HG03095 (cell line): ENCODE results near the gene ARFRP1.
"Not testable (repeated sequence)": the region's sequence is repeated elsewhere in the genome, so short reads cannot be mapped to it uniquely, and the experiment has no call there.

Experiments used
- ATAC-seq: cut with Tn5 transposase; IDR thresholded peaks from one replicate; pipeline ENCODE4 v1.9.1; 2021; ENCODE audit warnings: moderate library complexity; ENCODE audit not compliant: unreplicated experiment

Gene ARFRP1

DNA sequence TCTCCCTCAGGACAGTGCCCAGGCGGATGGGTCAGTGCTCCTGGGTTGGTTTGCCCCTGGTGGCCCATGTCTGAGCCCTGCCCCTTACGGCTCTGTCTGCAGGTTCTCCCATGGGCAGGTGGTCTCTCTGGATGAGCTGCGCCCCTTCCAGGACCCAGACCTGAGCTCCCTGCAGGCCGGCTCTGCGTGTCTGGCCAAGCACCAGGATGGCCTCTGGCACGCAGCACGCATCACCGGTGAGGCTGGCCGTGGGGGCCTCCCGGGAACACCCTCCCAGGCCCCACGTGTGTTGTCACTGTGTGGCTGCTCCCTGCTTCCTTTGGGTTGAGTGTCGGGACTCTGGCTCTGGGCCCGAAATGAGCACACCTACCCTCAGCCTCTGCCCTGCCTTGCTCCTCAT lies 25.3 kb upstream of the ARFRP1 start:
- ATAC-seq, result no peak

DNA sequence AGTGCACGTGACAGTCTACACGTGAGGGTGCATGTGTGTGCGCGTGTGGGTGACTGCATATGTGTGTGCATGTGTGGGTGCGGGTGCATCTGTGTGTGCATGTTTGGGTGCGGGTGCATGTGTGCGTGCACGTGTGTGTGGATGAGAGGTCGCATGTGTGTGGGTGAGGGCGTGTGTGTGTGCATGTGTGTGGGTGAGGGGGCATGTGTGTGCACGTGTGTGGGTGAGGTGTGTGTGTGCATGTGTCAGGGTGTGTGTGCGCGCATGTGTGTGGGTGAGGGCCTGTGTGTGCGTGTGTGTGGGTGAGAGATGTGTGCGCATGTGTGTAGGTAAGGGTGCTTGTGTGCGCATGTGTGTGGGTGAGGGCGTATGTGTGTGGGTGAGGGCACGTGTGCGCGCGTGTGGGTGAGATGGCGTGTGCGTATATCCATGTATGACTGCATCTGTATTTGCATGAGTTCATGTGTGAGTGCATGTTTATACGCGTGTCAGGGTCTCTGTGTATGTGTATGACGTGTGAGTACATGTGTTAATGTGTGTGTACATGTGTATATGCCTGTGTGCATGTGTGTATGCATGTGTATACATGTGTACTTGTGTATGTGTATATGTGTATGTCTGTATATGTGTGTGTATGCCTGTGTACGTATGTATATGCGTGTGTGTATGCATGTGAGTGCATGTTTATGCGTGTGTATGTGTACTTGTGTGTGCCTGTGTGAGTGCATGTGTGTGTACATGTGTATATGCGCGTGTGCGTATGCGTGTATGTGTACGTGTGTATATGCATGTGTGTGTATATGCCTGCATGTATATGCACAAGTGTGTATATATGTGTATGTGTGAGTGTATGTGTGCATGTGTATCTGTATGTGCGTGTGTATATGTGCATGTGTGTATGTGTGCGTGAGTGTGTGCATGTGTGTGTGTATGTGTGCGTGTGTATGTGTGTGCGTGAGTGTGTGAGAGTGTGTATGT lies 24.6 kb upstream of the ARFRP1 start:
- ATAC-seq, result no peak

- no peak for ATAC-seq
These were observed 23.6 kb upstream of the ARFRP1 start for GRCh38 chr20:63731410-63731809.

GRCh38 chr20:63730189-63730733 lies 22.5 kb upstream of the ARFRP1 start:
- not testable (repeated sequence) for ATAC-seq

DNA sequence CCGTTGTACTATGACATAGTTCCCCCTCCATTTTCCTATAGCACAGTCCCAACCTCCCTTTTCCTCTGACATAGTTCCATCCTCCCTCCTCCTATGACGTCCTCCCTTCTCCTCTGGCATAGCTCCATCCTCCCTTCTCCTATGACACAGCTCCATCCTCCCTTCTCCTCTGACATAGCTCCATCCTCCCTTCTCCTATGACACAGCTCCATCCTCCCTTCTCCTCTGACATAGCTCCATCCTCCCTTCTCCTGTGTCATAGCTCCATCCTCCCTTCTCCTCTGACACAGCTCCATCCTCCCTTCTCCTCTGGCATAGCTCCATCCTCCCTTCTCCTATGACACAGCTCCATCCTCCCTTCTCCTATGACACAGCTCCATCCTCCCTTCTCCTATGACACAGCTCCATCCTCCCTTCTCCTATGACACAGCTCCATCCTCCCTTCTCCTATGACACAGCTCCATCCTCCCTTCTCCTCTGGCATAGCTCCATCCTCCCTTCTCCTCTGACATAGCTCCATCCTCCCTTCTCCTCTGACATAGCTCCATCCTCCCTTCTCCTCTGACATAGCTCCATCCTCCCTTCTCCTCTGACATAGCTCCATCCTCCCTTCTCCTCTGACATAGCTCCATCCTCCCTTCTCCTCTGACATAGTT lies 15.3 kb upstream of the ARFRP1 start:
- ATAC-seq, result not testable (repeated sequence)

GRCh38 chr20:63718996-63719395 lies 11.2 kb upstream of the ARFRP1 start:
- no peak for ATAC-seq

GRCh38 chr20:63714858-63715257 lies 7.1 kb upstream of the ARFRP1 start:
- ATAC-seq, result no peak

GRCh38 chr20:63712191-63712590 lies 4.4 kb upstream of the ARFRP1 start:
- no peak for ATAC-seq

DNA sequence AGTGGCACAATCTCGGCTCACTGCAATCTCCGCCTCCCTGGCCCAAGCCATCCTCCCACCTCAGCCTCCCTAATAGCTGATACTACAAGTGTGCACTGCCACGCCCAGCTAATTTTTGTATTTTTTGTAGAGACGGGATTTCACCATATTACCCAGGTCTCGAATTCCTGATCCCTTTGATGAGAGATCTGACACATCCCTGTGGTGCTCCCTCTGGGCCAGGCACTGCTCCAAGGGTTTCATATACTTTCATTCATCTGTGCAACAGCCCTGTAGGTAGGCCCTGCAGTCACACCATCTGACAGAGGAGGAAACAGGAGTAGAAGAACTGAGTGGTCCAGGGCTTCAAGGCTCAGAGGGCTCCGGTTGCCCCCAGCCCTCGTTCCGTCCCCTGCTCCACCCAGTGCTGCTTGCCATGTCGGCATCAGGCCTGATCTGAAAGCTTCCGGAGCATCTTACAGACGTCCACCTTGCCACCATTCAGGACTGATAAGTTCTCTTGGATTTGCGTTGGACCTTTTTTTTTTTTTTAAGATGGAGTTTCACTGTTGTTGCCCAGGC lies 3.4 kb upstream of the ARFRP1 start:
- no peak for ATAC-seq

- ATAC-seq, result no peak
These were observed 1.4 kb upstream of the ARFRP1 start for GRCh38 chr20:63709149-63709527.

DNA sequence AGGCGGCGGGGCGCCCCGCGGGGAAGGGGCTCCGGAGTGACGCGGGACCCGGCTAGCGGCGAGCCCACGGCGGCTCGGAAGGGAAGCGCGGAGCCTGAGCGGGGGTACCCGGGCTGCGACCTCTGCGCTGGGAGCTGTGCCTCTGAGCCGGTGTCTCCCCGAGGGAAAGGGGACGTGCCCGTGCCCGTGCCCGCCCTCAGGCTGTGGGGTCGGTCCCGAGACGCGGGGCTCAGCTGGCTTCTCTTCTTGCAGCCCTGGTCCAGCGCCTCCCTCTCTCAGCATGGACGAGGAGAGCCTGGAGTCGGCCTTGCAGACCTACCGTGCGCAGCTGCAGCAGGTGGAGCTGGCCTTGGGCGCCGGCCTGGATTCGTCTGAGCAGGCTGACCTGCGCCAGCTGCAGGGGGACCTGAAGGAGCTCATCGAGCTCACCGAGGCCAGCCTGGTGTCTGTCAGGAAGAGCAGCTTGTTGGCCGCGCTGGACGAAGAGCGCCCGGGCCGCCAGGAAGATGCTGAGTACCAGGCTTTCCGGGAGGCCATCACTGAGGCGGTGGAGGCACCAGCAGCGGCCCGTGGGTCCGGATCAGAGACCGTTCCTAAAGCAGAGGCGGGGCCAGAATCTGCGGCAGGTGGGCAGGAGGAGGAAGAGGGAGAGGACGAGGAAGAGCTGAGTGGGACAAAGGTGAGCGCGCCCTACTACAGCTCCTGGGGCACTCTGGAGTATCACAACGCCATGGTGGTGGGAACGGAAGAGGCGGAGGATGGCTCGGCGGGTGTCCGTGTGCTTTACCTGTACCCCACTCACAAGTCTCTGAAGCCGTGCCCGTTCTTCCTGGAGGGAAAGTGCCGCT lies 749 bp upstream of the ARFRP1 start:
- ATAC-seq, result peak; percentile 19

GRCh38 chr20:63706852-63707557 lies 771 bp downstream of the ARFRP1 start:
- no peak for ATAC-seq

GRCh38 chr20:63706027-63706695 lies 1.6 kb downstream of the ARFRP1 start:
- ATAC-seq, result no peak

DNA sequence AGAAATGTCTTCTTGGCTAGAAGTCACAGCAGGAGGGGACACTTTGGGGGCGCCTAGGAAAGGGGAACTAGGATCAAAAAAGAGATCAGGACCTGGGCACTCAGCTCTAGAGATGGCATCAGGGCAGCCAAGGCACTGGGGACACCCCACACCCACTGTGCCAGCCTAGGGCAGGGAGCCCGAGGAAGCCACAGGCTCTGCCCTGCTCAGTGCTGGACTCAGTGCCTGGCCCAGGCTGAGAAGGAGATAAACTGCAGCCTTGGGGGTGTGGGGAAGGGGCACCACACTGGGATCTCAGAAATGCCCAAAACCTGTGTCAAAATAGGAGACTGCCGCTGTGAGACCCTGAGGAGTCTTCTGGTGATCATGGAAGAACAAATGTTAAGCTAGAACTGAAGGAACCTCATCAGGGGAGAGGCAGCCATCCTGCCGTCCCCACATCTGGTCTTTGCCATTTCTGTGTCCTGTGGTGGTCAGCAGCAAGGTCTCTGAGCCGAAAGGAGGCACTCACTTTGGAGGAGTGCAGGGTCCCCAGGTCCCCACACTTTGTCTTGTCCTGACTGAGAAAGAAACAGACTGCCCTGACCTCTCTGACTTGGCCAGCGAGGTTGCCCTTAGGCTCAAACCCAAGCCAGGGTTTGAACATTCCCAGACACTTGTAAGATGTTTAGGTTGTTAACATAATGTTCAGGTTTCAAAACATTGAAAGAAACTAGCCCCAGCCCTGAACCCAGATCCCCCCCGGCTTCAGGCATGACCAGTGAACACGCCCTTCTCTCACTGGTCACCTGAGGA lies 2.3 kb downstream of the ARFRP1 start:
- ATAC-seq, result no peak

DNA sequence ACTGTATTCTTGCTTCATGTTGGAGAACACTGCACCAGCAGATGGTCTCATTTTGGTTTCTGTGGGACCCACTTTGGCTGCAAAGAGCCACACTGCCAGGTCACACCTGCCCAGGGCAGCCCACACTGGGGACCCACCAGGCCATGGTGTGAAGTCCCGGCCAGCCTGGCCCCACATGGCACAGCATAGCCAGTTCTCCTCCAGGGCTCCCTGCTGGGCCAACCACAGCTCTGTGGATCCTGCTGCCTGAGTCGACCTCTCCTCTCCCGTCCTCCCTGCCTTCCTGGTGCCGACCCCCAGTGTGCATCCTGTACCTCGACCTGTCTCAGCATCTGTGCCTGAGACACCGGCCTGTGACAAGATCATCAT lies 3.0 kb downstream of the ARFRP1 start:
- ATAC-seq, result no peak

DNA sequence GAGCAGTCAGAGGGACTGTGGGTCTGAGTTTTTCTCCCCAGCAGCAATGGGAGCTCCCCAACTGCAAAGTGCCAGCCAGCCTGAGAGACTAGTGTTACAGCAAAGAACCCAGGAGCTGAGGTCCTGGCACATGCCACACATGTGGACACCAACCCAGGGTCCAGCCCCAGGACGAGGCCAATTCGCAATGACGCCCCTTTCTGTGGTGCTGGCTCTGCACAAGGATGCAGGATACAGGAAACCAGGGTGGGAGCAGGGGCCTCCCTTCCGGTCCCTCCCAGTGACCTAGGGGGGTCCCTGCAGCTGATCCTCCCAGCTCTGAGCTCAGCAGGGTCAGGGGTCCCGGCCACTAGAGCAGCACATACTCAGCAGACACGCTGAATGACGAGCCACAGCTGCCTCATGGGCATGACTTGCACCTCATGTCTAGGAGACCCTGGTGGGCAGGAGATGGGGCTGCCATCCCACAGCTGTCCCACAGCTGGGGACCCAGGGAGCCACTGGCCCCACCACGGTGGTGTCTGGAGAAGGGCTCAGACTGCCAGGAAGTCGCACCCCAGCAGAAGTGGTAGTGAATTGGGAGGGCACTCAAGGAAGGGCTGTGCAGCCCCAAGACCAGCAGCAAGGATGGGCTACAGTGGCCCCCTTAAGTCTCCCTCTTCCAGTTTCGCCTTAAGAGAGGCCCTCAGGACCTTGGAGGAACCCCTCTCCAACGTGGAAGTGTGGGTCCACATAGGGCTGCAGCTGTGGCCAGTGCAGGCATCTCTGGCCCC lies 3.6 kb downstream of the ARFRP1 start:
- no peak for ATAC-seq

DNA sequence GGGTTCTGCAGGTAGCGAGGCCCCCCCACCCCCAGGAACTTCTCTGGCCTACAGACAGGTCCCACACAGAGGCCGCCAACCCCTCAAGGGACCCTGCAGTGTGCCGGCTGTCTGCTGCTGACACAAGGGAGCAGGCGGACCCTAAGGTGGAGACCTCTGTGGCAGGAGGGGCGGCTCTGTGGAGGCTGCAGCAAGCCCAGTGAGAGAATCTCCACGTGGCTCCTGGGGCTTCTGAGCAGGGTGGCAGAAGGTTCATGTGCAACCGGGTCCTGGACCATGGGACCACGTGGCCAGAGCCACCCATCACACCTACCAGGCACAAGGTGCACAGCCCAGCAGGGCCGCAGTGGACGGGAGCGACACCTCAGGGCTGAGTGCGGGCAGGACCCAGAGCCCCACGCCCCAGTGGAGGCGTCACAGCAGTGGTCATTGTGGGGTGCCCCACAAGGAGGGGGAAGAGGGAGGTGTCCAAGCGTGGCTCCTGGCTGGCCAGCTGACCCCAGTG lies 4.3 kb downstream of the ARFRP1 start:
- no peak for ATAC-seq
